GM19328 (cell line): ENCODE measurements around the gene PM20D1.

Experiments
- ATAC-seq: cut with Tn5 transposase; IDR thresholded peaks from one replicate; pipeline ENCODE4 v1.9.1; 2021; ENCODE audit warnings: mild to moderate bottlenecking, moderate library complexity; ENCODE audit not compliant: unreplicated experiment

The PM20D1 gene

GRCh38 chr1:205780335-205780734 lies 69.6 kb downstream of the PM20D1 start:
- ATAC-seq = no peak
